Lung (tissue), 12 donors: ENCODE data around the gene EPHB6. TPM values are rescaled to one million over a fixed set of nuclear protein-coding genes. Genes with fewer than 3 reads are reported as not detected.

Source experiments
- ATAC-seq: fragments of 200-7000 bp; cut with Tn5 transposase; one replicate; pipeline ENCODE4 v1.9.1; 2020; ENCODE audit warnings: moderate number of reproducible peaks; ENCODE audit not compliant: insufficient read depth, low FRiP score
- DNase-seq, 3 donors: peaks; one replicate each; pipeline ENCODE4 v3.0.0-alpha.2; 2013 to 2017
- H3K27ac ChIP-seq, 2 donors: one replicate each; pipeline ENCODE4 v1.5.1; 2013; ENCODE audit warnings: mild to moderate bottlenecking in 2 of 2, moderate library complexity in 2 of 2, control low read depth in 1 of 2, inconsistent platforms in 1 of 2, low read depth in 1 of 2, low read length in 1 of 2
- H3K27me3 ChIP-seq, 3 donors: one replicate each; pipeline ENCODE4 v1.5.1; 2013; ENCODE audit warnings: low read length in 2 of 3; ENCODE audit not compliant: control insufficient read depth in 3 of 3, insufficient read depth in 3 of 3
- H3K36me3 ChIP-seq, 4 donors: one replicate each; pipeline ENCODE4 v1.5.1; 2013; ENCODE audit warnings: low read length in 4 of 4, mild to moderate bottlenecking in 1 of 4, moderate library complexity in 1 of 4; ENCODE audit not compliant: control insufficient read depth in 4 of 4, insufficient read depth in 4 of 4
- H3K4me1 ChIP-seq, 5 donors: one replicate each; pipeline ENCODE4 v1.5.1; 2013; ENCODE audit warnings: low read length in 5 of 5, mild to moderate bottlenecking in 2 of 5, moderate library complexity in 1 of 5; ENCODE audit not compliant: control insufficient read depth in 5 of 5, insufficient read depth in 5 of 5
- H3K4me3 ChIP-seq: one replicate; pipeline ENCODE4 v1.5.1; 2013; ENCODE audit warnings: mild to moderate bottlenecking, control low read depth, moderate library complexity
- H3K9ac ChIP-seq, 2 donors: one replicate each; pipeline ENCODE4 v1.5.1; 2013; ENCODE audit warnings: low read length in 2 of 2, control low read depth in 1 of 2; ENCODE audit not compliant: insufficient read depth in 1 of 2
- H3K9me3 ChIP-seq, 4 donors: one replicate each; pipeline ENCODE4 v1.5.1; 2013; ENCODE audit warnings: low read length in 3 of 4, mild to moderate bottlenecking in 1 of 4, moderate library complexity in 1 of 4; ENCODE audit not compliant: control insufficient read depth in 4 of 4, insufficient read depth in 3 of 4
- WGBS, 2 donors: extraction: QIAGEN DNeasy Blood & Tissue Kit; methylation state at CpG; one replicate each; pipeline ENCODE4 v1.1.7; 2013; 5-methylcytosine and 5-hydroxymethylcytosine counted together
- polyA plus RNA-seq, 2 donors: library from polyadenylated mRNA; stranded (reverse); fragments of 200-250 nt; gene quantifications; one replicate each; pipeline ENCODE4 v1.2.1, GENCODE V29; 2013
- total RNA-seq, 2 donors: library from RNA; depleted of rRNA in 1 of 2; stranded (reverse); fragments of >200 nt in 1 of 2; gene quantifications; one replicate each; pipeline ENCODE4 v1.2.1, GENCODE V29; 2014 to 2021
- TF ChIP-seq, protein P1 (sequence below): IDR thresholded peaks from 2 replicates; pipeline ENCODE4 v1.5.1; 2012; ENCODE audit warnings: mild to moderate bottlenecking; ENCODE audit errors: control extremely low read depth, extremely low read depth
- donor health status: control.
- donor health status: control.
- donor health status: Bipolar disorder and iron deficiency.
- donor health status: healthy.
- donor health status: DM: yes; HTN: yes; CAD: no.

The EPHB6 gene
- total and polyA plus RNA-seq, 4 donors: 3.2 to 18.8 (median 13.5) TPM

DNA sequence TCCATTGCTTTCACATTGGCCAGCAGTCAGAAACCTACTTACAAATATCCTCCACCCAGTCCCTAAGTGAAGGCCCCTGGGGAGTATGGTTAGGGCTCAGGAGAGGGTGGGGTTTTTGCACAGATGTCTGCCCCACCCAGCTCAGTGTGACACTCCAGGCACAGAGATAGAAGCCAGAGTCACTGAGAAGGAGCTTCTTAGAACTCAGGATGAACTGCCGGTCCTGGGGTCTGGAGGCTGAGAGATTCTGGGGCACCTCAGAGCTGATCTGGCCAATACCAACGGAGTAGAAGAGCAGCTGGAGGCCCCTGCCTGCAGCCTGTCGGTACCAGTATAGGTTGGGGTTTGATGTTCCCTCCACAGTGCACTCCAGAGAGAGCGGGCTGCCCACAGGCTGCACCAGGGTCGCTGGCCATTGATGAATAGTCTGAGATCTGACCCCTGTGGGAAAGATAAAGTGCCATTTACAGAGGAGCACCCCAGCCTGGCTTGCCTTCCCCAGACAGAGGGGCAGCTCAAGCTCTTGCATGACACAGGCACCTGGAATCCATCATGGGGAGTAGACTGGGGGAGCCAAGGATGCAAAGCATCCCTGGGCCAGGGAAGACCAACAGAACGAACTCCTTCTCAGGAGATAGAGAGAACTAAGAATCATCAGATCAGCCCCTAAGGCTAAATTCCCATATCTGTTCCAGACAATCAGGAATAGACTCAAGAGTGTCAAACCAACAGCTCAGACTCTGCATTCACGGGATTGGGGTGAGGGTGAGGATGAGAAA, 42.2 kb upstream of the EPHB6 start:
- ATAC-seq: no peak
- Histone ChIP-seq H3K4me1 (no peaks in the 10 kb centered on the region), H3K4me3 (no peak overlapping the region), H3K27me3 (peaks cover 0 to 37% (median 6%) of the 10 kb centered on the region in 3 donors), H3K9ac (no peak overlapping the region), H3K27ac (no peak overlapping the region), H3K36me3 (no peaks in the 10 kb centered on the region), H3K9me3 (no peaks in the 10 kb centered on the region)
- TF ChIP-seq, protein P1, sequence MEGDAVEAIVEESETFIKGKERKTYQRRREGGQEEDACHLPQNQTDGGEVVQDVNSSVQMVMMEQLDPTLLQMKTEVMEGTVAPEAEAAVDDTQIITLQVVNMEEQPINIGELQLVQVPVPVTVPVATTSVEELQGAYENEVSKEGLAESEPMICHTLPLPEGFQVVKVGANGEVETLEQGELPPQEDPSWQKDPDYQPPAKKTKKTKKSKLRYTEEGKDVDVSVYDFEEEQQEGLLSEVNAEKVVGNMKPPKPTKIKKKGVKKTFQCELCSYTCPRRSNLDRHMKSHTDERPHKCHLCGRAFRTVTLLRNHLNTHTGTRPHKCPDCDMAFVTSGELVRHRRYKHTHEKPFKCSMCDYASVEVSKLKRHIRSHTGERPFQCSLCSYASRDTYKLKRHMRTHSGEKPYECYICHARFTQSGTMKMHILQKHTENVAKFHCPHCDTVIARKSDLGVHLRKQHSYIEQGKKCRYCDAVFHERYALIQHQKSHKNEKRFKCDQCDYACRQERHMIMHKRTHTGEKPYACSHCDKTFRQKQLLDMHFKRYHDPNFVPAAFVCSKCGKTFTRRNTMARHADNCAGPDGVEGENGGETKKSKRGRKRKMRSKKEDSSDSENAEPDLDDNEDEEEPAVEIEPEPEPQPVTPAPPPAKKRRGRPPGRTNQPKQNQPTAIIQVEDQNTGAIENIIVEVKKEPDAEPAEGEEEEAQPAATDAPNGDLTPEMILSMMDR: no peak
- no peak for DNase-seq
- WGBS, 2 donors: 47 to 76% methylated on average over 7 of the region's 7 CpGs

DNA sequence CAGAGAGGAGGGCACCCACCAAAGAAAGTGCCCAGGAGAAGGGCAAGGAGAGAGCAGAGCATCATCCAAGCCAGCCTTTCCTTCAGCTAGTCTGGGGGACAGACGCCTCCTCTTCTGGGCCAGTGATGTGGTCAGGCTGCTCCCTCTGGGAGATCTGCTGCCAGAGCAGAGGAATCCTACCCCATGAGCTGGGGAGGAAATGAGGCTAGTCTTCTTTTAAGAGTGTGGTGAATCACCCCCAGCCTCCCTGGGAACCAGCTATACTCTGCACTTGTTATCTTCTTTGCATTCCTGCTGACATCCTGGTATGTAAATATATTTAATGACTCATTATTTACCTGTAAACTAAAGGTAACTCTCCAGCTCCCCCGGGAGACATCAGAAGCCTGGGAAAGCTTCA, 41.6 kb upstream of the EPHB6 start:
- Histone ChIP-seq H3K27ac (no peak overlapping the region), H3K4me1 (no peaks in the 10 kb centered on the region), H3K27me3 (peaks cover 0 to 33% (median 5%) of the 10 kb centered on the region in 3 donors), H3K36me3 (no peaks in the 10 kb centered on the region), H3K9me3 (no peaks in the 10 kb centered on the region), H3K9ac (no peak overlapping the region), H3K4me3 (no peak overlapping the region)
- DNase-seq: no peak
- TF ChIP-seq, protein P1: no peak
- WGBS, 2 donors: 24 to 64% methylated on average over 2 of the region's 2 CpGs
- ATAC-seq: no peak

DNA sequence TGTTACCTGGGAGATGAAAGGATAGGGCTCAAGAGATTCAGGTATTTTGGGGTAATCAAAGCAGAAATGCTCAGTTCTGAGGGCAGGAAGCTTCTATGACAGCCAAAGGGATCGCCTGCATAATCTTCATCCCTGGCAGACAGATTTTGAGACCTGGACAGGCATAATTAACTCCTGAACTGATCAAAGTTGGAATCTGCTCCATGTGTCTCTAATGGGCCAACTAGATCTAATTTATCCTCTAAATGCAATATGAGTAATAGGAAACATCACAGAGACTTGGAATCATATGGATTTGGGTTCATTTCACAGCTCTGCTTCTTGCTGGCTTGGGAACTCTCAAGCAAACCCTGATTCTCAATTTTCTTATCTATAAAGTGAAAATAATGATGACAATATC, 41.2 kb upstream of the EPHB6 start:
- Histone ChIP-seq H3K4me3 (no peak overlapping the region), H3K27ac (no peak overlapping the region), H3K9me3 (no peaks in the 10 kb centered on the region), H3K27me3 (peaks cover 0 to 31% (median under 1%) of the 10 kb centered on the region in 3 donors), H3K36me3 (no peaks in the 10 kb centered on the region), H3K4me1 (no peaks in the 10 kb centered on the region), H3K9ac (no peak overlapping the region)
- DNase-seq (no peak), ATAC-seq (no peak)
- WGBS, 2 donors: 44 to 85% methylated on average over 1 of the region's 1 CpG
- TF ChIP-seq, protein P1: no peak
